Brain microvascular endothelial cell (primary cell): Measurements from ENCODE around the gene PAK1.

Experiments
- DNase-seq: peaks from one replicate; pipeline ENCODE4 v3.0.0-alpha.2; 2020
- H3K27ac ChIP-seq: fragments of 250-450 bp; sonication (Bioruptor Pico); 2 replicates; pipeline ENCODE4 v1.5.1; 2020; ENCODE audit warnings: mild to moderate bottlenecking, moderate library complexity
- H3K27me3 ChIP-seq: fragments of 250-450 bp; sonication (Bioruptor Pico); replicated peaks from 2 replicates; pipeline ENCODE4 v1.5.1; 2020; ENCODE audit warnings: mild to moderate bottlenecking
- H3K36me3 ChIP-seq: fragments of 250-450 bp; sonication (Bioruptor Pico); replicated peaks from 2 replicates; pipeline ENCODE4 v1.5.1; 2020; ENCODE audit warnings: mild to moderate bottlenecking
- H3K4me3 ChIP-seq: 2 replicates; pipeline ENCODE4 v1.5.1; 2011; ENCODE audit warnings: low read depth, mild to moderate bottlenecking, control low read depth, low read length, moderate library complexity
- in situ Hi-C: cut with HindIII; loops from 2 replicates; pipeline ENCODE4 v1.10.0; 2017; ENCODE audit warnings: low sequenced_read_pairs, low pct_ligation_motif_present
- TF ChIP-seq, protein P1 (sequence below): IDR thresholded peaks from 2 replicates; pipeline ENCODE4 v1.5.1; 2011; ENCODE audit warnings: low read depth, mild to moderate bottlenecking, moderate library complexity, low read length, control low read depth, inconsistent platforms; ENCODE audit errors: missing control alignments

The PAK1 gene

DNA sequence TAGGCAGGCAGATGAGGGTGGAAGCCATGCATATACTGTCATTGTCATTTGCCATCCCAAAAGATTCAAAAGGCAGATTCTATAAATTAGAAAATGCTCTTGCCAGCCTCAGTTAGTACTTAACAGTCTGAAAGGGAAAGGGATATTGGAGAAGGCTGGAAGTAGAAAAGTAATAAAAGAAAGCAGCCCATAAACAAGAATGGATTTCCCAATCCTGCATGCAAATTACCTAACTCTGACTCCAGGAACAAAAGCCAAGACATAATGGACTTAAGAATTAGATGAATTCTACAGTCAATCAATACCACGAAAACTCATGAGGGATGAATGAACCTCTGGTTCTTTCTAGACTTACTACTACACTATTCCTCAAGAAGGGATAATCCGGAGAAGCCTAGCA lies 5.9 kb downstream of the PAK1 start:
- TF ChIP-seq, protein P1, sequence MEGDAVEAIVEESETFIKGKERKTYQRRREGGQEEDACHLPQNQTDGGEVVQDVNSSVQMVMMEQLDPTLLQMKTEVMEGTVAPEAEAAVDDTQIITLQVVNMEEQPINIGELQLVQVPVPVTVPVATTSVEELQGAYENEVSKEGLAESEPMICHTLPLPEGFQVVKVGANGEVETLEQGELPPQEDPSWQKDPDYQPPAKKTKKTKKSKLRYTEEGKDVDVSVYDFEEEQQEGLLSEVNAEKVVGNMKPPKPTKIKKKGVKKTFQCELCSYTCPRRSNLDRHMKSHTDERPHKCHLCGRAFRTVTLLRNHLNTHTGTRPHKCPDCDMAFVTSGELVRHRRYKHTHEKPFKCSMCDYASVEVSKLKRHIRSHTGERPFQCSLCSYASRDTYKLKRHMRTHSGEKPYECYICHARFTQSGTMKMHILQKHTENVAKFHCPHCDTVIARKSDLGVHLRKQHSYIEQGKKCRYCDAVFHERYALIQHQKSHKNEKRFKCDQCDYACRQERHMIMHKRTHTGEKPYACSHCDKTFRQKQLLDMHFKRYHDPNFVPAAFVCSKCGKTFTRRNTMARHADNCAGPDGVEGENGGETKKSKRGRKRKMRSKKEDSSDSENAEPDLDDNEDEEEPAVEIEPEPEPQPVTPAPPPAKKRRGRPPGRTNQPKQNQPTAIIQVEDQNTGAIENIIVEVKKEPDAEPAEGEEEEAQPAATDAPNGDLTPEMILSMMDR, result no peak
- H3K27me3 ChIP-seq, result no peaks in the 10 kb centered on the region
- no peaks in the 10 kb centered on the region for H3K36me3 ChIP-seq
- DNase-seq, result no peak
- no peak overlapping the region for H3K27ac ChIP-seq
- in situ Hi-C loops, result no loop called here
- H3K4me3 ChIP-seq, result no peak overlapping the region

DNA sequence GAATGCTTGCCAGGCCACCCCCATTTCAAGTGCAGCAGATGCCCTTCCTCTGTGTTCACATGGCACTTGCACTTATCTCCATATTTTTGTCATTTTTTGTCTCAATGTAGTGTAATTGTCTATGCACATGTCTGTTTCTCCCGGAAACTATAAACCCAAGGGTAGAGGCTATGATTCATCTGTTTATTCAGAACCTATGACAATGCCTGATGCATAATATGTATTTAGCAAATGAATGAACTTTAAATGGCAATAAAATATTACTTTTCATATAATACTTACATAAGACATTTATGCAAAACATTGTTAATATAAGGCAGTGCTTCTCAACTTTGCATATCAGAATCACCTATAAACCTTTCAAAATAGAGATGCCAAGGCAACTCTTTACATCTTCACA lies 6.7 kb downstream of the PAK1 start:
- H3K4me3 ChIP-seq, result no peak overlapping the region
- H3K27ac ChIP-seq, result no peak overlapping the region
- in situ Hi-C loops, result no loop called here
- TF ChIP-seq, protein P1, result no peak
- no peaks in the 10 kb centered on the region for H3K36me3 ChIP-seq
- H3K27me3 ChIP-seq, result no peaks in the 10 kb centered on the region
- no peak for DNase-seq

DNA sequence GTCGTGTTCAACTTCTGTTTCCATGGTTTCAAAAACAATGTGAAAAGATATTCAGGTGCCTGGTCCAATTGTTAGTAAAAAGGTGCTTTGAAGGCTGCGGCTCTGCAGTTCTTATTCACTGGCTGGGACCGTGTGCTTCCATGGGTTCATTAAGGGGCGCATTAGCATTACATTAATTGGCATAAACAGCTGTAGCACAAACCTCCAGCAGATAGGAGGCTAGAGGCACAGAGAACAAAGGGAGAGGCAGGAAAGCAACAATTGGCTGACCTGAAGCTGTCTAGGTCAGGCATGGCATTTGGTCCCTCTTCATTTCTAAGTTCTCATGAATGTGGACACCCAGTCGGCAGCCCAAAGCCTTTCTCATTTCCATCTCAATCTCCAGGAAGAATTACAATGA lies 16.6 kb downstream of the PAK1 start:
- Histone ChIP-seq H3K27ac (no peak overlapping the region), H3K36me3 (no peaks in the 10 kb centered on the region), H3K4me3 (no peak overlapping the region), H3K27me3 (no peaks in the 10 kb centered on the region)
- TF ChIP-seq, protein P1, result no peak
- in situ Hi-C loops, result no loop called here
- no peak for DNase-seq

DNA sequence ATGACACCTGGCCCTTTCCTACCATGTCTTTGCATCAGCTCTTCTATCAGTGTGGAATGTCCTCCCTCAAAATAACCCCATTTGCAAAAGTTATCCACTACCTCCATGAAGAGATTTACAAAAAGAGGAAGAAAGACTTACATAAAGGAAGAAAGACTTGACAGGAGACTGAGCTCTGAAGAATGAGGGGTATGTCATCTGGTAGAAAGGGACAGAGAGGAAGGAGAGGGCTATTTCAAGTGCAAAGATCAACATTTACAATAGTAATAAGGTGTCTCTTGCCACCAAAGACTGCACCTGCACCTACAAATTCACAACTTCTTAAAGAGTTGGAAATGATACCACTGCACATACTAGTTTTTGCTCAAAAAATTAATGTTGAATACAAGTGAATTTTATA lies 18.2 kb downstream of the PAK1 start:
- DNase-seq, result no peak

DNA sequence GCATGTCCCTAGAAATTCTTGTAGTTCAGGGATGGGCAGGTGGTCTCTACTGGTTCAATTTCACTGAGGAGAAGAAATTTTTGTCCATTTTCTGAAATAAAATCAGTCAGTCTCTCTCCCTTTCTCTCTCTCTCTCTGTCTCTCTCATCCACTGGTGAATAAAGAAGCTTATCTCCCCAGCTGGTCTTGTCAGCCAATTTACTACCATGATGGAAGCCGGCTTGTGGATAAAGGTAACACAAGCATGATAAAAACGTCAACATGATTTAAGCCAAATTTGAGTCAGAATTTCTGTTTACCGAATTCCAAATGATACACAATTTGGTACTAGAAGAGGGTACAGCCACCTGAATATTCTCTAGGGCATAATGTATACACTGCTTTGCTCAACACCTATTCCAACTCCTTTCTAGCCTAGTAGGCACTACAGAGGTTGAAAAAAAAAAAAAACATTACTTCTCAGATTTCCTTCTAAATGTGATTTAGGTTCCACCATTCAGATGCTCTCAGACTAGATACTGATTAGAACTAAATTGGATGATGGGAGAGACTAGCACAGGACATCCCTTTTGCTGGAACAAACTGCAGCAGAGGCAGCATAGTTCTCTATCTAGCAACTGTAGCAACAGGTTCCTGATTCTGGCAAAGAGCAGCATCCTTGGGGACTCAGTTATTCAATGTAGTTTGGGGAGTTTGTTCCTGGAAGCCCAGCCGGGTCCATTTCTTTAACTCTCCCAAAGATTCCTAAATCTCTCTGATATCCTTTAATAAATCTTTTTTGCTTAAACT lies 18.8 kb downstream of the PAK1 start:
- no peak for DNase-seq
- TF ChIP-seq, protein P1, result no peak
- H3K27ac ChIP-seq, result no peak overlapping the region
- no peak overlapping the region for H3K4me3 ChIP-seq
- H3K27me3 ChIP-seq, result no peaks in the 10 kb centered on the region
- in situ Hi-C loops, result no loop called here
- no peaks in the 10 kb centered on the region for H3K36me3 ChIP-seq

More for the DNA sequence above, 18.2 kb downstream of the PAK1 start:
- H3K27ac ChIP-seq, result no peak overlapping the region
- H3K27me3 ChIP-seq, result no peaks in the 10 kb centered on the region
- in situ Hi-C loops, result no loop called here
- H3K4me3 ChIP-seq, result no peak overlapping the region
- TF ChIP-seq, protein P1, result no peak
- no peaks in the 10 kb centered on the region for H3K36me3 ChIP-seq

DNA sequence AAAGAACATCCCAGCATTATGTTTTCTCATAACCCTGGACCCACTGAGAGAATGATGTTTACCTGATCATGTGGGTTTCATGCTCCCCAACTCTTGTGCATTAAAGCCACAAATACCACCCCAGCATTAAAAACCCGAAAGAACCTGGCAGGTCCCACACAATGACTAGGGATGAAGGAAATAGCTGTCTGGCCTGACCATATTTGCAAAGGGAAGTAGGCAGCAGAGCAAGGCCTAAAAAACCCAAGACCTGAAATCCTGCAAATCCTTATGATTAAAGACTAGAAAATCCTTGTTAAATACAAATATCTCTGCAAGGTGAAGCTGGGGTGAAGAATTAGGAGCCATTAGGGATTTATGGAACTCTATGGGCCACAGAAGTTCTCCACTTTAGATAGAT lies 23.7 kb downstream of the PAK1 start:
- TF ChIP-seq, protein P1, result no peak
- no peak overlapping the region for H3K4me3 ChIP-seq
- H3K27ac ChIP-seq, result no peak overlapping the region
- H3K27me3 ChIP-seq, result no peaks in the 10 kb centered on the region
- H3K36me3 ChIP-seq, result no peaks in the 10 kb centered on the region
- DNase-seq, result no peak
- in situ Hi-C loops, result no loop called here
